ENCODE measurements around the gene HBG1.

DNA sequence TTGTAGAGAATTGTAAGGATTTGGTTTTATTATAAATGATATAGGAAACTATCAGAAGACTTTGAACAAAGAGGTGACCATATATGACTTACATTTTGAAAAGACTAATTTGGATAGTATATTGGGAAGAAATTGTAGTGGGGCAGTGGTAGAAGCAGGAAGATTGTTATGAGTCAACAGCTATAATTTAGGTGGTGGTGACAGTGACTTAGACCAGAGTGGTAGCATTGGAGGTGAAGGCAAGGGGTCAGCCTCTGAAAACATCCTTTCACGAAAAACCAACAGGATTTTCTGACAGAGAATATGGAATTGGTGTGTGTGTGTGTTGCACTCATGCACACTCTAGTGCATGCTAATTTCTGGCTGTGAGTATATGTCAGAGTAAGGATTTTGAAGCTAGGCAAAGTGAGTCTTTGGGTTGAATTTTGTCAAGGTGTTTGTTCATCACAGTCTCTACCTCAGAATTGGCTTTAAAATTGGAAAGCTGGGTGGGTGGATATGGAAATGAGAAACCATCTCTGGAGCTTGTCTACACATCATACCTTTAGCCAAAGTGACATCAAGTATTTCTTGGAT, 28.2 kb upstream of the HBG1 start:
- TF ChIP-seq CTCF (IDR thresholded peaks at IDR 0.05) (no peak), EZH2 (IDR thresholded peaks at IDR 0.05; ENCODE audit: borderline replicate concordance, insufficient read depth, low read depth, low read length, poor library complexity, severe bottlenecking) (no peak)
